Globus pallidus (tissue), 1 donor: ENCODE results near the gene PRG2.
"Not testable (repeated sequence)": the region's sequence is repeated elsewhere in the genome, so short reads cannot be mapped to it uniquely, and the experiment has no call there.

ENCODE experiments used
- DNase-seq: peaks from one replicate; pipeline ENCODE4 v3.0.0-alpha.2; 2015; ENCODE audit warnings: low spot score

The PRG2 gene

GRCh38 chr11:57347336-57347735 is 43.1 kb downstream of the PRG2 start:
- DNase-seq, result no peak

GRCh38 chr11:57345555-57346211 is 44.8 kb downstream of the PRG2 start:
- DNase-seq, result peak; percentile 69

DNA sequence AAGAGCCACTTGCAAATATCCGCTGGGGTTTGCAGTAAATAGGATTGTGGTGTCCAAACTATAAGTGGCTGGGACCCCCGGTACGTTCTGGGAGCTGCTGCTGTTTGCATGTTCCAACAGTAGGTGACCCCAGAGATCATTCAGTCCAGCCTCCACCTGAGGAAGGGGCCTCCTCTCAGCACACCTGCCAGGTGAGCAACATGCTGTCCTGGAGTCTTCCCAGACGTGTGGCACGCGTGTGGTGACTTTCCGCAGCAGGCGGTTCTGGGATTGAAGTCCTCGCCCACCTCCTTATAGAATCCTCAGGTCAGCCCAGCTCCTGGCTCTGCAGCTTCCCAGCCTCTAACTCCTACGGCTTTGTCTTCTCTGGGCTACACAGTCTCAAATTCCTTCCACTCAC is 45.6 kb downstream of the PRG2 start:
- no peak for DNase-seq

GRCh38 chr11:57343825-57344224 is 46.6 kb downstream of the PRG2 start:
- DNase-seq, result no peak

GRCh38 chr11:57342702-57343101 is 47.7 kb downstream of the PRG2 start:
- DNase-seq, result no peak

DNA sequence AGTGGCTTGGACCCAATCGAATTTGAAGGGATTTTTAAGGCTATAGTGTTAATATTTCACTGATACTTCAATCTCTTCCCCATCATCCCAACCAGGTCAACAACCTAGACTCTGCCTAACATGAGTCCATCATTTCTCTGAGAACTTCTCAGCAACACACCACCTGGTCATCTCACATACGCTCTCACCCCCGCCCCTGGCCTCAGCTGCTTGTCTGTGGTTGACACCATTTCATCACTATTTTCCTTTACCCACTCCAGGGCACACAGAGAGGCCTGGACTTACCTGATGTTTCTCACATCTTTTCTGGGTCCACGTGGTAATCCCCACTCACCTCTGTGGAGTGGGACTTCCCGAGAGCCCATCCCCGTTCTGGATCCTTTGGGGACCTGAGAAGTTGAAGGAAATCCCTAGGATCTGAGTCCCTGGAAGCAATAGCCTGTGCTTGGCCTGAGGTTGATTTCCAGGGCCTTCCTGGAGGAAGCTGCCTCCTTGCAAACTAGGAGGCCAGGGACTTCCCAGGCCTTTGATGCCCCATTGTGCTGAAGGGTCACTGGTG is 49.1 kb downstream of the PRG2 start:
- DNase-seq, result no peak

DNA sequence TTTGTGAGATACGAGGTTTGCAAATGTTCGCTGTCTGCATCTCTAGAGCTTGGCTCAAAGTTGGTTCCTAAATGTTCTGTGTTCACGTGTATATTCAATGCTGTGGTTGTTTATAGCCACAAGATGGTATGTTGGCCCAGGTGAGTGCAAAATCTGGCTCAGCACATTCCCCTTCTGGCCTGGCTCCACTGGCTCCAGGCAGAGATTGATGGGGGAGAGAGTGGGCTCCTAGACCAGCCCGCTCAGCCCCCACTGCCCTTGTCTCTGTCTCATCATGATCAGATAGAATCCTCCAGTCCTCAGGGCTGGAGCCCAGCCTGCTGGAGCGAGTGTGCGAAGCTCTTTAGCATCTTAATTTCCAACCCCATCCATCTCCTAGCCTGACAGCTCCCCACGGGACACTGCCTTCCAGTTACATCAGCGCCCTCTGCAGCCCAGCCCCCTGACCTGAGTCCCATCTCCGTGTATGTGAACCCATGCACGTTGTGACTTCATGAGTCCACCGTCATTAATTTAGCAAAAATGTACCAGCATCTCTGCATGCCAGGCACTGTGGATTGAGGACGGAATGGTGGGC is 50.3 kb downstream of the PRG2 start:
- DNase-seq, result no peak

DNA sequence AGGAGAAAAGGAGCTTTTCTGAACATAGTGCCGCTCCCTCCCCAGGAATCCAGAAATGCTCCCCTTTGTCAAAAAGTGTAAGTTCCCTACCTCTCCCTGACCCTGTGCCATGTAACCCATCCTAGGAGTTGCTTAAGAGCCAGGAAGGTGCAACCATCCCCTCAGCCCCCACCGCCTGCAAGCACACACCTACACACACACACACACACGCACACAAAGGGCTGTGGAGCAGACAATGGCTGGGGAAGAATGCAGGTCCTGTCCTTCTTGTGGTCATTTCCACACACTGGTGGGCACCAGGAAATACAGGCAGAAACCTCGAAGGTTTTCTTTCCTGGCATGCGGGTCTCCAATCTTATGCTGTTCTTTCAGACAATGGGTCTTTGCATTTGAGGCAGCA is 51.1 kb downstream of the PRG2 start:
- DNase-seq, result no peak

DNA sequence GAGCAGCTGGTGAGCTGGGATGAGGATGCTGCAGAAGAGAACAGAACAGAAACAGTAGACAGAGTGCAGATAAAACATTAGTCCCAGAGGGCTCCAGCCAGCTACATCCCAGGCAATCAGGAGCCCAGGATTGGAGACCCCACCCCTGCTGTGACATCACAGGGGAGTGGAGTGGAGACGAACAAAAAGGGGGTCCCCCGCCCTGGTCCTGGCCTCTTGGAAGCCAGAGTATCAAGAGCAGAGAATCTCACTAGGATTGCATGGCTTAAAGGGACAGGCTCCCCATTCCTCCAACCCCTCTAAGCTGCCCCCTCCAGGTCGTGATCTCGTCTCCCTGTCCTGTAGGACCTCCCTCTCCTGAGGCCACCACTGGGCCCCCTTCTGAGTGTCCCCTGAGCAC is 52.3 kb downstream of the PRG2 start, which contains the start of gene P2RX3:
P2RX3 (plus strand) TSS at position 211 of the 400 bp plus-strand sequence. CDS start 199 bp downstream, outside the sequence.
- DNase-seq, result no peak

DNA sequence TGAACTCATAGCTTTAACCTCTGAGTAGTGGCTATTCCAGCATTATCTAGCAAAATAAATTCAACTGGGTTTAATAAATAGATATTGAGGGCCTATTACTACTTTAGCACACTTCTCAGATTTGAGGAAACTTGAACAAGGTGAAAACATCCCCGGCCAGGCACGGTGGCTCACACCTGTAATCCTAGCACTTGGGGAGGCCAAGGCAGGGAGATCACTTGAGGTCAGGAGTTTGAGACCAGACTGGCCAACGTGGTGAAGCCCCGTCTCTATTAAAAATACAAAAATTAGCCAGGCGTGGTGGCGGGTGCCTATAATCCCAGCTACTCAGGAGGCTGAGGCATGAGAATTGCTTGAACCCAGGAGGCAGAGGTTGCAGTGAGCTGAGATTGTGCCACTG is 53.6 kb downstream of the PRG2 start:
- DNase-seq, result not testable (repeated sequence)
